Naive thymus-derived CD8-positive, alpha-beta T cell (primary cell): Measurements from ENCODE around the gene TRIP4. TPM values are rescaled to one million over a fixed set of nuclear protein-coding genes. Genes with fewer than 3 reads are reported as not detected.
"Not testable (repeated sequence)": the region's sequence is repeated elsewhere in the genome, so short reads cannot be mapped to it uniquely, and the experiment has no call there.

Source experiments
- ATAC-seq, 2 donors: fragments of 150-1000 bp; cut with Tn5 transposase in 1 of 2; sonication (Bioruptor Pico), chemical (Tn5 transposase) in 1 of 2; 1 replicate in 1 of 2; 2 replicates in 1 of 2; pipeline ENCODE4 v1.10.0; 2021; ENCODE audit warnings: mild to moderate bottlenecking in 2 of 2, moderate library complexity in 2 of 2
- POLR2A ChIA-PET: fragments of 350-600 bp; sonication (Branson Sonifier 250); formaldehyde crosslinking; loops from one replicate; lab custom pipeline; 2021; ENCODE audit warnings: antibody characterized with exemption; lab: Charles Lee
- DNase-seq, 10 donors: peaks; one replicate each; pipeline versions ENCODE4 v3.0.0 to v3.0.0-alpha.2; 2020 to 2022
- H3K27ac Mint-ChIP-seq, 10 donors: one replicate each; pipeline ENCODE4 v1.8.0; 2020 to 2022; ENCODE audit warnings: mild to moderate bottlenecking in 10 of 10, mixed read lengths in 10 of 10, moderate library complexity in 4 of 10, inconsistent platforms in 1 of 10
- H3K27me3 Mint-ChIP-seq, 5 donors: one replicate each; pipeline ENCODE4 v1.8.0; 2021 to 2022; ENCODE audit warnings: mixed read lengths in 5 of 5
- H3K36me3 Mint-ChIP-seq, 3 donors: one replicate each; pipeline ENCODE4 v1.8.0; 2020 to 2022; ENCODE audit warnings: mixed read lengths in 3 of 3, mild to moderate bottlenecking in 2 of 3, inconsistent platforms in 1 of 3
- H3K4me1 Mint-ChIP-seq, 4 donors: one replicate each; pipeline ENCODE4 v1.8.0; 2021 to 2022; ENCODE audit warnings: mixed read lengths in 4 of 4
- H3K4me3 Mint-ChIP-seq, 10 donors: one replicate each; pipeline ENCODE4 v1.8.0; 2020 to 2022; ENCODE audit warnings: mild to moderate bottlenecking in 10 of 10, mixed read lengths in 10 of 10, moderate library complexity in 6 of 10, inconsistent platforms in 1 of 10
- H3K9me3 Mint-ChIP-seq, 9 donors: one replicate each; pipeline ENCODE4 v1.8.0; 2020 to 2022; ENCODE audit warnings: mixed read lengths in 9 of 9, mild to moderate bottlenecking in 3 of 9, inconsistent platforms in 1 of 9, moderate library complexity in 1 of 9
- polyA plus RNA-seq, 3 donors: library from polyadenylated mRNA; unstranded; fragments of 300-500 nt; fragmentation: Illumina TruSeq; gene quantifications; one replicate each; pipeline ENCODE4 v1.2.3, GENCODE V29; 2021
- total RNA-seq, 8 experiments: library from RNA in 2 of 8; stranded (reverse) in 2 of 8; gene quantifications; one replicate each; pipeline ENCODE4 v1.2.3 and lab custom pipeline; 2021 to 2026

Gene TRIP4
- total and polyA plus RNA-seq, 5 experiments from 2014 or later: 19.7 to 27.2 (median 24.3) TPM

GRCh38 chr15:64355944-64356709 is 31.5 kb upstream of the TRIP4 start, which contains the start of gene CSNK1G1:
TSS of gene CSNK1G1 (minus strand) at chr15:64356173. CDS start at chr15:64300499, 55,674 bp downstream.
- no peaks in the 10 kb centered on the region for H3K9me3 Mint-ChIP-seq
- DNase-seq: peak; percentile 87 to 96 (median 93)
- peaks cover 13 to 24% (median 20%) of the 10 kb centered on the region in 4 donors for H3K4me1 Mint-ChIP-seq
- peak within 1 kb of the TSS; percentile 91 to 98 (median 94) for H3K4me3 Mint-ChIP-seq
- ATAC-seq: peak; percentile 97 to 98
- no peaks in the 10 kb centered on the region for H3K27me3 Mint-ChIP-seq
- H3K36me3 Mint-ChIP-seq: peaks cover 0 to 6% (median 0%) of the 10 kb centered on the region in 3 donors
- POLR2A ChIA-PET: interaction anchor here (1.9 kb wide), 1 partner anchor 31 kb away, joined by 9 read pairs; the partner anchor contains the start of gene TRIP4
- H3K27ac Mint-ChIP-seq: peak within 1 kb of the TSS; percentile 79 to 96 (median 93)

DNA sequence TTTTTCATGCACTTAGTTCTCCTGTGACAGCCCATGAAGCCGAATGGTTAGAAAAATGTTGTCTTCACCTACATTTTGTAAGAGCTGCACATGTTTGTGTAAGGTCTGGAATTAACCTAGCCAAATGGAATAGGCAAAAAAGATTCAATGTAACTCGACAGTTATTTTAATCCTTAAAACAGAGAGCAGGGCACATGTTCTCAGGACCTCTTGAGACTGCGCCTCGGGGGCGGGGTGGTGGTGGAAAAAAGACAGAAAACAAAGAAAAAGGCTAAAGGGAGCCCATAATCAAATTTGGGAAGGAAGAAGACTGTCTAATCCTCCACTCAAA is 31.0 kb upstream of the TRIP4 start:
- peaks cover 0 to 4% (median 0%) of the 10 kb centered on the region in 3 donors for H3K36me3 Mint-ChIP-seq
- no peaks in the 10 kb centered on the region for H3K27me3 Mint-ChIP-seq
- H3K4me1 Mint-ChIP-seq: peaks cover 13 to 24% (median 18%) of the 10 kb centered on the region in 4 donors
- H3K27ac Mint-ChIP-seq: peak overlapping the region; percentile 79 to 96 (median 93)
- POLR2A ChIA-PET: interaction anchor here (1.9 kb wide), 1 partner anchor 31 kb away, joined by 9 read pairs; the partner anchor contains the start of gene TRIP4
- DNase-seq (no peak), ATAC-seq (no peak)
- no peaks in the 10 kb centered on the region for H3K9me3 Mint-ChIP-seq
- H3K4me3 Mint-ChIP-seq: peak overlapping the region; percentile 91 to 98 (median 94)

DNA sequence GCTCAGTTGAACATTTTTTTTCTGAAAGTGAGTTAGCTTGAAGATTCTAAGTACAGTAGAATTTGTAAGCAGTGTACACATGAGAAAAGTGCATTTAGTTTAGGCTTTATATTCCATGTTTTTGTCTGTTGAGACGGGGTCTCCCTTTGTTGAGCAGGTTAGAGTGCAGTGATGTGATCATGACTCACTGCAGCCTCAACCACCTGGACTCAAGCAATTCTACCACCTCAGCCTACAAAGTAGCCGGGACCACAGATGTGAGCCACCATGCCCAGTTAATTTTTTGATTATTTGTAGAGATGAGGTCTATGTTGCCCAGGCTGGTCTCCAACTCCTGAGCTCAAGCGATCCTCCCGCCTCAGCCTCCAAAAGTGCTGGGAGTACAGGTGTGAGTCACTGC is 26.4 kb upstream of the TRIP4 start:
- no peak overlapping the region for H3K27ac Mint-ChIP-seq
- H3K36me3 Mint-ChIP-seq: no peaks in the 10 kb centered on the region
- peaks cover 5 to 6% (median 5%) of the 10 kb centered on the region in 4 donors for H3K4me1 Mint-ChIP-seq
- H3K27me3 Mint-ChIP-seq: no peaks in the 10 kb centered on the region
- no peaks in the 10 kb centered on the region for H3K9me3 Mint-ChIP-seq
- ATAC-seq (no peak), DNase-seq (no peak)
- H3K4me3 Mint-ChIP-seq: no peak overlapping the region
- POLR2A ChIA-PET: interaction anchor here (0.6 kb wide), 1 partner anchor 155 kb away, joined by 3 read pairs; no protein-coding TSS in a partner anchor

- H3K9me3 Mint-ChIP-seq: no peaks in the 10 kb centered on the region
- no peak overlapping the region for H3K4me3 Mint-ChIP-seq
- no peak overlapping the region for H3K27ac Mint-ChIP-seq
- peaks cover 0 to 7% (median under 1%) of the 10 kb centered on the region in 4 donors for H3K4me1 Mint-ChIP-seq
- ATAC-seq: no peak
- no peaks in the 10 kb centered on the region for H3K36me3 Mint-ChIP-seq
- POLR2A ChIA-PET: interaction anchor here (0.7 kb wide), 1 partner anchor 84 kb away, joined by 6 read pairs; no protein-coding TSS in a partner anchor
- no peaks in the 10 kb centered on the region for H3K27me3 Mint-ChIP-seq
- no peak for DNase-seq
Measured at GRCh38 chr15:64369078-64369607, 18.5 kb upstream of the TRIP4 start.

GRCh38 chr15:64371383-64371782 is 16.3 kb upstream of the TRIP4 start:
- H3K27ac Mint-ChIP-seq, H3K4me1 Mint-ChIP-seq, POLR2A ChIA-PET, DNase-seq, H3K36me3 Mint-ChIP-seq, H3K4me3 Mint-ChIP-seq, H3K9me3 Mint-ChIP-seq, H3K27me3 Mint-ChIP-seq, ATAC-seq: not testable (repeated sequence)

DNA sequence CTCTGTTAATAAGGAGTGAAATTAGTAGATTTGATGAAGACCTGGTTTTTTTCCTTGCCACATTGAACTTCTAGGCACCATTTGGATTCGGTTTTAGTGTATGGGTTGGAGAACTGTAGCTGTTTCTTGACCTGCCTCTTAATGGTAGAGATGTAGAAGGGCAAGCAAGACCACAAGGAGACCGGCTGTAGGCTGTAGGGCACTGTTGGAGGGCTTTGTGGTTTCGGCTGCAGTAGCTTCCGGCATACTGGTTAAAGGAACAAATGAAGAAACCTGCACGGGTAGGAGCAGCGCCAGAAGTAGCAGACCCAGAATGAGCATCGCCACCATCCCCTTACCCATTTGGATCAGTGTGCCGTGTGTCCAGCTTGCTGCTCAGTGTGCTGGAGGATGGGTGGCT is 14.3 kb upstream of the TRIP4 start:
- Mint-ChIP-seq H3K9me3 (no peaks in the 10 kb centered on the region), H3K4me3 (peak overlapping the region; percentile 42 to 82 (median 72)), H3K27me3 (no peaks in the 10 kb centered on the region), H3K27ac (peak overlapping the region in 6 of 10 donors; percentile 22 to 69 (median 60)), H3K4me1 (peaks cover 0 to 4% (median 0%) of the 10 kb centered on the region in 4 donors), H3K36me3 (no peaks in the 10 kb centered on the region)
- DNase-seq (no peak), ATAC-seq (peak; percentile 32 to 39)
- POLR2A ChIA-PET: interaction anchor here (0.6 kb wide), 1 partner anchor 11 kb away, joined by 3 read pairs; no protein-coding TSS in a partner anchor

- Mint-ChIP-seq H3K27ac (no peak overlapping the region), H3K27me3 (no peaks in the 10 kb centered on the region)
- POLR2A ChIA-PET: no interaction called here
Measured at GRCh38 chr15:64379216-64379960, 8.2 kb upstream of the TRIP4 start.

GRCh38 chr15:64380130-64380870 is 7.3 kb upstream of the TRIP4 start:
- peak overlapping the region; percentile 86 to 99 (median 94) for H3K4me3 Mint-ChIP-seq
- H3K4me1 Mint-ChIP-seq: peaks cover 9 to 15% (median 13%) of the 10 kb centered on the region in 4 donors
- H3K36me3 Mint-ChIP-seq, ATAC-seq, POLR2A ChIA-PET, DNase-seq, H3K9me3 Mint-ChIP-seq, H3K27me3 Mint-ChIP-seq, H3K27ac Mint-ChIP-seq: not testable (repeated sequence)

More at GRCh38 chr15:64379216-64379960, 8.2 kb upstream of the TRIP4 start:
- no peak for DNase-seq
- ATAC-seq: no peak
- peaks cover 9 to 15% (median 13%) of the 10 kb centered on the region in 4 donors for H3K4me1 Mint-ChIP-seq
- H3K36me3 Mint-ChIP-seq: no peaks in the 10 kb centered on the region
- H3K9me3 Mint-ChIP-seq: no peaks in the 10 kb centered on the region
- H3K4me3 Mint-ChIP-seq: peak overlapping the region in 9 of 10 donors; percentile 31 to 90 (median 72)

GRCh38 chr15:64381000-64381751 is 6.5 kb upstream of the TRIP4 start, which contains the start of gene PCLAF:
TSS of gene PCLAF (minus strand) at chr15:64381441. CDS start at chr15:64381371, 70 bp downstream.
- no peaks in the 10 kb centered on the region for H3K36me3 Mint-ChIP-seq
- POLR2A ChIA-PET: interaction anchor here (0.7 kb wide), 1 partner anchor 130 kb away, joined by 4 read pairs; no protein-coding TSS in a partner anchor

DNA sequence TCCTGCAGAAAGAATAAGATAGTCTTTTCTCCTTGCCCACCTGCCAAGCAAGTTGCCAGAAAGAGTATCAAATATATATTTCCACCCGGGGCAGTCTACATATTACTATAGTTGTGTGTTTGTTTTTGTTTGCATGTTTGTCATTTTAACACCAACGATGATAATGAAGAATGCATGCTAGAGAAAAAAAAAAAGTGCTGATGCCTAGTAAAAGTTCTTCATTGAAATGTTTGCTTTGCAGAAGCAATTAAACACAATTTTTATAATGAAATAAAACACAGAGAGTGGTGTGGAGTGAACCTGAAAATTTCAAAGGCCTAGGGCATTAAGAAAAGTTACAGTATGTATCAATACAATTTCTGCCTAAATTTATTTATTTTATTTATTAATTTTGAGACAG is 3.9 kb upstream of the TRIP4 start:
- ATAC-seq (no peak), DNase-seq (no peak)
- Mint-ChIP-seq H3K4me3 (no peak overlapping the region), H3K36me3 (peaks cover 0 to 4% (median 0%) of the 10 kb centered on the region in 3 donors), H3K4me1 (peaks cover 15 to 26% (median 24%) of the 10 kb centered on the region in 4 donors), H3K27me3 (no peaks in the 10 kb centered on the region), H3K27ac (no peak overlapping the region), H3K9me3 (no peaks in the 10 kb centered on the region)
- POLR2A ChIA-PET: no interaction called here

More at GRCh38 chr15:64381000-64381751, 6.5 kb upstream of the TRIP4 start, which contains the start of gene PCLAF:
- peak within 1 kb of the TSS; percentile 86 to 99 (median 94) for H3K4me3 Mint-ChIP-seq
- ATAC-seq (peak; percentile 100), DNase-seq (peak; percentile 81 to 94 (median 88))
- peak within 1 kb of the TSS; percentile 16 to 89 (median 69) for H3K27ac Mint-ChIP-seq
- H3K4me1 Mint-ChIP-seq: peaks cover 9 to 15% (median 13%) of the 10 kb centered on the region in 4 donors
- H3K9me3 Mint-ChIP-seq: no peaks in the 10 kb centered on the region
- no peaks in the 10 kb centered on the region for H3K27me3 Mint-ChIP-seq

DNA sequence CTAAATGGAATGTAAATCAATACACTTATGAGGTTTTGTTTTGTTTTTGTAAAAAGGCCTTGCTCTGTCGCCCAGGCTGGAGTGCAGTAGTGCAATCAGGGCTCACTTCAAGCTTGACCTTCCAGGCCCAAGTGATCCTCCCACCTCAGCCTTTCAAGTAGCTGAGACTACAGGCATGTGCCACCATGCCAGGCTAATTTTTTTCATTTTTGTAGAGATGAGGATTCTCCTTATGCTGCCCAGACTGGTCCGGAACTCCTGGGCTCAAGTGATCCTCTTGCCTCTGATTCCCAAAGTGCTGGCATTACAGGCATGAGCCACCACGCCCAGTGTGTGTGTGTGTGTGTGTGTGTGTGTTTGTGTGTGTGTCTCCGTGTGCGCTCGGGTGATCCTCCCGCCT is 1.3 kb upstream of the TRIP4 start:
- ATAC-seq (no peak), DNase-seq (no peak)
- no peaks in the 10 kb centered on the region for H3K9me3 Mint-ChIP-seq
- POLR2A ChIA-PET: interaction anchor here (0.6 kb wide), 1 partner anchor 56 kb away, joined by 3 read pairs; no protein-coding TSS in a partner anchor
- no peak overlapping the region for H3K27ac Mint-ChIP-seq
- no peaks in the 10 kb centered on the region for H3K27me3 Mint-ChIP-seq
- peaks cover 0 to 4% (median 2%) of the 10 kb centered on the region in 3 donors for H3K36me3 Mint-ChIP-seq
- peaks cover 16 to 27% (median 26%) of the 10 kb centered on the region in 4 donors for H3K4me1 Mint-ChIP-seq
- peak overlapping the region in 2 of 10 donors; percentile 26 to 39 for H3K4me3 Mint-ChIP-seq
